NCI-H526 (cell line): ENCODE measurements around the gene WDCP.
"Not testable (repeated sequence)": the region's sequence is repeated elsewhere in the genome, so short reads cannot be mapped to it uniquely, and the experiment has no call there.

Source experiments
- DNase-seq, 2 experiments: peaks; one replicate each; lab custom pipeline; 2025; lab: John Stamatoyannopoulos, UW

Gene WDCP

DNA sequence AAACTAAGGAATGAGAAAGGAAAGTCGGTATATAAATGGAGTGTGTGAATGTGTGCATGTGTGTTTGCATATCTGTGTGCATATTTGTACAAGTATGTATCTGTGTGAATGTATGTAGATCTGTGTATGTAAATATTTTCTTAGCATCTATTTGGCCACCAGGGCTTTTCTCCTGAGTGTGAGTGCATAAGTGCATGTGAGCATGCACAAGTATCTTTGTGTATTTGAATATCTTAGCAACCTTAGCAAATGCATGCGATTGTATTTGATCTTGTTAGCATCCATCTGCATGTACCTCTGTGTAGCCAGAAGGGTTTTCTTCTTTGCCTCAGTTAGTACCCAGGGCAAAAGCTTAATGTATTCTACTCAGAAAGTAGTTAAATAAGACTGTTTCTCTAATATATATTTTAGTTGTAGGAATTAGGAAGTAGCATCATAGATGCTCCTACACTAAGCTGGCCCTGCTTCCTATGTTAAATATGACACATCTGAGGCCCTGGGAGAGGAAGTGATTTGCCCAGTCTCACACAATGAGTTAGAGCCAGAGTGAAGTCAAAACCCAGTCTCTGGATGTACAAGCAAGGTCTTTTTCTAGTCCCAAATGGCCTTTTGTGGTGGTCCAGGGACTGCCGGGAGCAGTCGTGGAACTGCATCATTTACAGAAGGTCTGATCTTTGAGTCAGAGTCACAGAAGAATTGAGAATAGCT is 11.5 kb upstream of the WDCP start:
- DNase-seq = peak; percentile 26 to 30

GRCh38 chr2:24055750-24056149 is 8.6 kb upstream of the WDCP start:
- DNase-seq = no peak

DNA sequence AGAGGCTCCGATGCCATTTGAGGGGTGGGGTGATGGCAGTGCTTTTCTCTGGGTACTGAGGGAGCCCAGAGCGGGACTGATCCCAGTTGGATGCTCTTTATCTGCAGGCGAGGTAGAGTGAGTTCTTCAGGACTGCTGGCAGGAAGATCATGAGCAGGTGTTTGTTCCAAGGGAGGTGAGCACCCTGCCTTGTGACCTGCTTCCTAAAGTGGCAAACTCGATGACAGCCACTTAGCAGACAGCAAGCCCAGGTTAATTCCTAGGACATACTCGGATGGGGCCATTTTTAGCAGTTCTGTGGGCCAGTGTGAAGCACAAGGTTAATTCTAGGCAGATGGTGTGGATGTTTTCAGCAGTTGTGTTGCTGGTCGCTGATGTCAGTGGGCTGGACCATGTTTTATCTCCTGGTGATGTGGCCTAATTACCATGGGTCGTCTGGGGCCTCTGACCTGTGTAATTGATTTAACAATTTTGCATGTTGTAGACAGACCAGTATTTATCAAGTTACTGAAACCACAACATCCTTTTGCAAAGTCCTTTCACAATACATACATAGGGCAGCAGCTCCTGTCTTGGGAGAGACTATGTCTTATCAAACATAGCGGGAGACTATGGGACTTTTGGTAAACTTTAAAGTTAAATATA is 7.3 kb upstream of the WDCP start:
- DNase-seq = peak in 1 of 2 experiments; percentile 3

DNA sequence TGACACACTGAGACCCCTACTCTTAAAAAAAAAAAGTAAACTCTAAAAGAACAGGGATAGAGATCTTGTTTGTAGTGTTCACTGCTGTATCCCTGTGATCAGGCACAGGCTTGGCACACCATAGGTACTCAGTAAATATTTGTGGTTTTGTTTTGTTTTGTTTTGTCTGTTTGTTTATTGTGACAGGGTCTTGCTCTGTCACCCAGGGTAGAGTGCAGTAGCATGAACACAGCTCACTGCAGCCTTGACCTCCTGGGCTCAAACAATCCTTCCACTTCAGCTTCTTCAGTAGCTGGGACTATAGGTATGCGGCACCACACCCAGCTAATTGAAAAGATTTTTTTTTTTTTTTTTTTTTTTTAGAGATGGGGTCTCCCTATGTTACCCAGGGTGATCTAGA is 5.8 kb upstream of the WDCP start:
- DNase-seq = no peak

- DNase-seq = no peak
Measured at GRCh38 chr2:24051833-24052232, 4.6 kb upstream of the WDCP start.

DNA sequence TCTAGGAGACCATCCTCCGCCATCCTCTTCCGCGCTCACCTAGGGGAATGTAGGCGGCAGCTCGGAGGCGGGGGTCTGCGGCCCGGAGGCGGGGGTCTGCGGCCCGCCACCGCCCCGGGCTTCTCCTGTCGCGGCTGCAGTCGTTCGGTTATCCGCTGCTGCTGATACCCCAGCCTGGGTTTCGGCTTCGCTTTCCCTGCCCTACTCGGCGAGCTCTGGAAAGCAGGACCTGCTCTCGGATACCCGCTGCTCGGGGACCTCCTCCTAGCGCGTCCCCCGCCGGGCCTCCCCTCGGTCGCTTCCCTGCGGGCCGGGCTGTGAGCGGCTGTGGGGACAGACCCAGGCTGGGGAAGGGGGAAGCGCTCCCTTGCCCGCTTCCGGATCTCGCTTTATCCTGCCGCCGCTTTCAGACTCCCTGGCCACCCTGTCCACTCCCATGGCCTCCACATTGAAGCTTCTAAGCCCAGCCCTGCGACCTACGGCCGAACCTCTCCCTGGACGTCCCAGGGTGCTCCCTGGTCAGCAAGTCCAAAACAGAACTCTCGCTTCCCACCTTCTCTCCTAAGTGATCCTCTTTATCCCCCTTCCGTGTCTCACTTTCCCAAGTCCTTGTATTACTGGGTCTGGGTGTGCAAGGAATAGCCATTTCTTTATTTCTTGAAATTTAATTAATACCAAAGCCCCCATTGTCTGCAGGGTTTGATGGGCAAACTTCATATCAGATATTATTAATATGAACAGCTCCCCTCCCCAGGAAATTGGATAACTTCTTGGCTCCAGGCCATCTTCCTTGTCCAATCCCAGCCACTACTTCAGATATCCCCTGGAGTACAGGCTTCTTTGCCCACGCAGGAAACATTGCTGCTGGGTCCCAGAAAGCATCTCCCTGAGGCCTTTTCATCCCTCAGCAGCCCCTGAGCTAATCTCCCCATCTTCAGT is 3.1 kb upstream of the WDCP start:
- peak; percentile 3 to 53 for DNase-seq

DNA sequence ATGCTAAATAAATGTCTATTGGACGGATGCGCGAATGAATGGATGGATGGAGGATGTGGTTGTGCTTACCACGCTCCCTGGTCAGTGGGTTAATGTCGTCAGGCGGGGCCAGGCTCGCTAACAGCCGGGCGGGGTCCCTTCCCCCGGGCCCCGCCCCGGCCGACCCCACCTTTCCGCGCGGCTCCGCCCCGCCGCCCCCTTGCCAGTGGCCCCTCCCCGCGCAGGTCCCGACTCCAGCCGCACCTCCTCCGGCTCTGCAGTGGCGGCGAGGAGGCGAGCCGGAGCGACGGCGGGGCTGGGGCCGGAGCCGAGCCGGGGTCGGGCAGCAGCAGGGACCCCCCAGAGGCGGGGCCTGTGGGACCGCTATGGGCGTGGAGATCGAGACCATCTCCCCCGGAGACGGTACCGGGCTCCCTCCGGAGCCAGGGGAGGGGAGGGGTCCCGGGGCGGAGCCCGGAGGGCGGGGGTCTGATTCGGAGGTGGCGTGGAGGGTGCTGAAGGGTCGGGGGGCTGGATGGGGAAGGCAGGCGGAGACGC is 2.4 kb upstream of the WDCP start, which contains the start of gene FKBP1B:
Gene FKBP1B, plus strand, starts transcription at position 257 of the 537 bp plus-strand sequence. Its CDS starts 109 bp downstream, at position 366.
- DNase-seq = peak; percentile 24 to 81

DNA sequence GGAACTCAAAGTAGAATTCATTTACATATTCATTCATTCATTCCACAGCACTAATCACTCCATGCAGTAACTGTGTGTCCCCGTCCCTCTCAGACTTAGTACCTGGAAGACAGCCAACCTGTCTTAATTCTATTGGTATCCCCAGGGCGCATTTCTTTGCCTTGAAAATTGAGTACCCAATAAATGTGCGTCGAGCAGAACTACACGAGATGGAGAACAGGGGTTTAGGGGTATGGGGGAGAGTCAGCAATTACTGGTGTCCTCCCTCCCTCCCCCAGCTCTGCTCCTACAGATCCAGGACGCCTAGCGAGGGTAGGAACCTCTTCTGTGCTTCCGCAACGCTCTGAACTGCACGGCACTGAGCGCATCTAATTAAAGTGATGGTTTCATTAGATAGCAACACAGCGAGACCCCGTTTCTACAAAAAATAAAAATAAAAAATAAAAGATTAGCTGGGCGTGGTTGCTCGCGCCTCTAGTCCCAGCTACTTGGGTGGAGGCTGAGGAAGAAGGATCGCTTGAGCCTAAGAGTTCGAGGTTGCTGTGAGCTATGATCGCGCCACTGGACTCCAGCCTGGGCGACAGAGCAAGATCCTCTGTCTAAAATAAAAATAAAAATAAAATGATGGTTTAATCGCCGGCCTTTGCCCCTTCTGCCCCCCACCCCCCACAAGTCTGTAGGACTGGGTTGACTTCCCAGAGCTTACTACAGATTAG is 1.7 kb upstream of the WDCP start:
- peak in 1 of 2 experiments; percentile 35 for DNase-seq

DNA sequence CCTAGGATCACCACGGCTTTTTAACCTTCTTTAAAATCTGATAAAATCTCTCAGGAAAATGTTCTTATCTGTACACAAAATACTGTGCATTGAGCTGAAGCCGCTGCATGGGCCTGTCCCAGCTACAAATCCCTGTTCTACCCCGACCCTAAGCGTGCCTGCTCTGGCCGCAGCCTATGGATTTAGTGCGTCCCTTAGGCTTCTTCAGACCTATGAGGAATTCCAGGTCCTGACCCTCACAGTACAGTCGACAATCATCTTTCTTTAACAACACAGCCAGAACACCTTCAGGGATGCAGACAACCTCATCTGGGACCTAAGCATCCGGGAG is 477 bp upstream of the WDCP start:
- DNase-seq = no peak

DNA sequence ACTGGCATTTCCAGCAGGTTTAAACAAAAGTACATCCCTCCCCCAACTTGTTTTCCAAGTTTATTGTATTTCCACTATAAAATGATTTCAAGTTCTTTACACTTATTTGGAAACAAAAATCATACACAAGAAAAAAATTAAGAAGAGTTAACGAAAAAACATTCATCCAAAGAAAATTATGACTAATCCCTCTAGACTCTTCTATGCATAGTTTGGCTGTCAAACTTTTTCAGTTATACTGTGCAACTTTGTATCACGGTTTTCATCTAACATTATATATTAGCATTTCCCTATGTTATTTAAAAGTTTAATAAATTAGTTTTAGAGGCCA is 627 bp downstream of the WDCP start:
- DNase-seq = no peak

DNA sequence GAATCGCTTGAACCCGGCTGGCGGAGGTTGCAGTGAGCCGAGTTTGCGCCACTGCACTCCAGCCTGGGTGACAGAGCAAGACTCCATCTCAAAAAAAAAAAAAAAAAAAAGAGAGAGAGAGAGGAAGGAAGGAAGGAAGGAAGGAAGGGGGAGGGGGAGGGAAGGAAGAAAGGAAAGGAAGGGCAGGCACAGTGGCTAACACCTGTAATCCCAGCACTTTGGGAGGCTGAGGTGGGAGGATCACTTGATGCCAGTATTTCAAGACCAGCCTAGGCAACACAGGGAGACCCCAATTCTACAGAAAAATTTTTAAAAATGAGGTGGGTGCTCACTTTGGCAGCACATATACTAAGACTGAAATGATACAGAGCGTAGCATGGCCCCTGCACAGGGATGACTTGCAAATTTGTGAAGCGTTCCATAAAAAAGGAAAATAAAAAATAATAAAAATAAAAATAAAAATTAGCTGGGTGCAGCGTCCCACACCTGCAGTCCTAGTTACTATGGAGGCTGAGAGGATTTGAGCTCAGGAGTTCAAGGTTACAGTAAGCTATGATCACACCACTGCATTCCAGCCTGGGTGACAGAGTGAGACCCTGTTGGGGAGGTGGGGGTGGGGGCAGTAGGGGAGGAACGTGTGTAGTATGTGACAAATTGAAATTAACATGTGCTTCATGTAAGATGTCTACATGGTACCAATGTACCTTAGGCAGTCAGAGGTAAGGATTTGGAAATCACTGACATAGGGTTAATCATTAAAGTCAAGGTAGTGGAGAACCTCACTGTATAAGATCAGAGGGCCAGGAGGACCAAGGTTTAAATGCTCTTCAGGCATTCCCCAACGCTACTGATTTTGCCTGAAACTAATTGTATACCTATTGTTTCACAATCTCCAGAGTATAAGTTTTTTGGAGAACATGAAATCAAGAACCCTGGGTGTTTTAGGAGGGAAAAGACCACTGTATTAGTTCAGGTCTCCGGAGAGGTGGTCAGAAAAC is 1.4 kb downstream of the WDCP start:
- DNase-seq = no peak

DNA sequence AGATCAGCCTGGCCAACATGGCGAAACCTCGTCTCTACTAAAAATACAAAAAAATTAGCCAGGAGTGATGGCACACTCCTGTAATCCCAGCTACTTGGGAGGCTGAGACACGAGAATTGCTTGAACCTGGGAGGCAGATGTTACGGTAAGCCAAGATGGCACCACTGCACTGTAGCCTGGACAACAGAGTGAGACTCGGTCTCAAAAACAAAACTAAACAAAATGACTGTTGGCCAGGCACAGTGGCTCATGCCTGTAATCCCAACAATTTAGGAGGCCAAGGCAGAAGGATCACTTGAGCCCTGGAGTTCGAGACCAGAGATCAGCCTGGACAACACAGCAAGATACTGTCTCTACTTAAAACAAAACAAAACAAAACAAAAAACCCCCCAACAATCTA is 4.1 kb downstream of the WDCP start:
- not testable (repeated sequence) for DNase-seq

DNA sequence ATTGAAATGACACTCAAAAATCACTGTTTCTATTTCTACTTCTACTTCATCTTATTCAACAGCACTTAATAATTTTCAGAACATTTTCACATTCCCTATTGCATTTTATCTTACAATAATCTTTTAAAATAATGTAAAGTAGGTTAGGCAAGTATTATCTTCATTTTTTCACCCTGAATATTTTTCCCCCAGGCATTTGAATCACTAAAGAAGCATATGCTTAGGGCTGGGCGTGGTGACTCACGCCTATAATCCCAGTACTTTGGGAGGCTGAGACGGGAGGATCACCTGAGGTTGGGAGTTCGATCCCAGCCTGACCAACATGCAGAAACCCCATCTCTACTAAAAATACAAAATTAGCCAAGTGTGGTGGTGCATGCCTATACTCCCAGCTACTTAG is 6.7 kb downstream of the WDCP start:
- DNase-seq = no peak

GRCh38 chr2:24038786-24039499 is 8.2 kb downstream of the WDCP start:
- DNase-seq = no peak

DNA sequence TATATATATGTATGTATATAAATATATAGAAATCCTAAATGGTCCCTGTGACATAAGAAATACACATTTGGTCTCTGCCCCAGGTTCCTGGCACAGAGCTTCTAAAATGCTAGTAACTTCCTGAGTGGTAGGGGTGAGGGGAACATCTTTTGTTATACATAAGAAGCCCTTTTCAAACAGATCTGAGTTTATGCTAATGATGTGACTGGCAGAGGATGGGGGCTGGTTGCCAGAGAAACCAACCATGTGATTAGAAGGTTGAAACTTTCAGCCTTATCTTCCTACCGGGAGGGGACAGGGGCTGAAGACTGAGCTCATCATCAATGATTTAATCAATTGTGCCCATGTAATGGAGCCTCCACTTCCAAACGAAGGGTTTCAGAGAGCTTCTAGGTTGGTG is 21.0 kb downstream of the WDCP start:
- no peak for DNase-seq

- DNase-seq = no peak
Measured at GRCh38 chr2:24024996-24025663, 22.1 kb downstream of the WDCP start.

DNA sequence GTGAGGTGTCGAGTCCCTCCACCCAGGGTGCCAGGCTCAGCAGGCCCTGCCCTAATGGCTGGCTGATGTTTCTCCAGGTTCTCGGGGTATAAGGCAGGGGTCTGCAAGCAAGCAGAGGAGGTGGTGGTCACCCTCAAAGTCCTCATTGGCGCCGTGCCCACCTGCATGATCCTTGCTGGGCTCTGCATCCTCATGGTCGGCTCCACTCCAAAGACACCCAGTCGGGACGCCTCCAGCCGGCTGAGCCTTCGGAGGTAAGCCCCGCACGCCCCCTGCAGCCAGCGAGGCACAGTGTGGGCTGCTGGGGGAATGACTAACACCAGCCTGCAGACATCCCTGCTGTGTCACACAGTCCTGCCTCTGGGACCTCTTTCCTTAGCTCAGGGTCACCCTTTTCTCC is 23.2 kb downstream of the WDCP start:
- no peak for DNase-seq

DNA sequence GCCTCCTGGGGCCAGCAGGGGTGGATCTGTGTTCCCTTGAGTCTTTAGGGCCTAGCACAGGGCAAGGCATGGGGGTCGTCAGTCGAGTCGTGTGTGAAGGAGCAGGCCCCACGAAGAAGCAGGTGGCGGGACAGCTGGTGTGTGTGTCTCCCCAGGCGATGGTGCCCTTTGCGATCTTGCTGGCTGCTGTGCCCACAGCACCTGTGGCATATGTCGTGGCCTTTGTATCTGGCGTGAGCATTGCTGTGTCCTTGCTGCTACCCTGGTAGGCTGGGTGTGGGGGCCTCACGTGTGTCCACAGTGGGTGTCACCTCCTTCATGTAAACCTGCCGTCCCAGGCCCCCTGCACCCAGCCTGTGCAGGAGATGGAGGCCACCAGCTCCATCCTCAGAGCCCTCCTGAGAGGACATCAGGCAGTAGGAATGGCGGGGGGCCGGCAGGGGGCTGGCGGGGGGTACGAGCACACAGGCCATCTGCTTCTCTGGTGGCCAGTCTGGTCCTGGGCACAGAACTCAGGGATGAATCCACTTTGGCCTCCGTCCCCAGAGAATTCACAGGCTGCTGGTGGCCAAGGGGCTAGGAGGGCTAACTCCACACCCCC is 24.1 kb downstream of the WDCP start:
- no peak for DNase-seq
